Testis (tissue), 3 donors: ENCODE data around the gene PNO1. TPM values are rescaled to one million over a fixed set of nuclear protein-coding genes. Genes with fewer than 3 reads are reported as not detected.

Source experiments
- DNase-seq: peaks from one replicate; pipeline ENCODE4 v3.0.0-alpha.2; 2019
- H3K27ac ChIP-seq, 2 donors: fragments of 200-600 bp; sonication (generic); one replicate each; pipeline ENCODE4 v1.5.1; 2019
- H3K27me3 ChIP-seq: fragments of 200-600 bp; sonication (generic); one replicate; pipeline ENCODE4 v1.5.1; 2019
- H3K36me3 ChIP-seq: fragments of 200-600 bp; sonication (generic); one replicate; pipeline ENCODE4 v1.5.1; 2017; ENCODE audit warnings: low read depth; ENCODE audit errors: missing control alignments
- H3K4me1 ChIP-seq: fragments of 200-600 bp; sonication (generic); one replicate; pipeline ENCODE4 v1.5.1; 2019
- H3K4me3 ChIP-seq, 2 donors: fragments of 200-600 bp; sonication (generic); one replicate each; pipeline ENCODE4 v1.5.1; 2017 to 2019
- H3K9me3 ChIP-seq: fragments of 200-600 bp; sonication (generic); one replicate; pipeline ENCODE4 v1.5.1; 2017
- CTCF ChIP-seq, 3 experiments: fragments of 450-650 bp in 2 of 3; fragments of 200-600 bp in 1 of 3; sonication (generic) in 1 of 3; IDR thresholded peaks; one replicate each; pipeline ENCODE4 v1.5.1; 2016 to 2019; ENCODE audit warnings: antibody characterized with exemption in 3 of 3, mild to moderate bottlenecking in 2 of 3, moderate library complexity in 1 of 3
- POLR2A ChIP-seq: fragments of 450-650 bp; IDR thresholded peaks from one replicate; pipeline ENCODE4 v1.6.1; 2017; ENCODE audit warnings: antibody characterized with exemption, mild to moderate bottlenecking, moderate library complexity
- WGBS, 2 donors: methylation state at CpG; one replicate each; pipeline ENCODE4 v1.1.5; 2018; 5-methylcytosine and 5-hydroxymethylcytosine counted together
- intact Hi-C: fragments of 100-400 bp; cut with DNase I; formaldehyde crosslinking; loops from one replicate; pipeline ENCODE4 v1.15.1; 2023; ENCODE audit warnings: low total_unique reads
- polyA plus RNA-seq: library from polyadenylated mRNA; stranded (reverse); fragments of 350-450 nt; fragmentation: Illumina TruSeq; extraction: RNeasy Lipid Tissue Mini Kit (QIAGEN cat#74804); gene quantifications from one replicate; pipeline ENCODE4 v1.2.3, GENCODE V29; 2014; ENCODE audit warnings: low read depth, low replicate concordance; ENCODE audit not compliant: insufficient read depth
- total RNA-seq, 2 donors: library from RNA; depleted of rRNA; stranded (reverse); fragments of >200 nt; gene quantifications; one replicate each; pipeline ENCODE4 v1.2.3, GENCODE V29; 2016

The PNO1 gene
- total and polyA plus RNA-seq, 3 donors from 2014 or later: 13.3 to 18.4 (median 15.4) TPM

GRCh38 chr2:68178432-68178831 lies 20.7 kb downstream of the PNO1 start:
- Histone ChIP-seq H3K9me3 (no peaks in the 10 kb centered on the region), H3K36me3 (no peaks in the 10 kb centered on the region), H3K4me3 (no peak overlapping the region), H3K4me1 (no peaks in the 10 kb centered on the region), H3K27me3 (no peaks in the 10 kb centered on the region), H3K27ac (no peak overlapping the region)
- 92 to 93% methylated on average over 3 of the region's 3 CpGs for WGBS, 2 donors
- no peak for DNase-seq
- intact Hi-C loops: no loop called here
- TF ChIP-seq POLR2A (no peak), CTCF (IDR thresholded peaks at IDR 0.05) (no peak)

- Histone ChIP-seq H3K4me1 (no peaks in the 10 kb centered on the region), H3K9me3 (no peaks in the 10 kb centered on the region), H3K27me3 (no peaks in the 10 kb centered on the region), H3K27ac (no peak overlapping the region), H3K4me3 (no peak overlapping the region), H3K36me3 (no peaks in the 10 kb centered on the region)
- DNase-seq: no peak
- TF ChIP-seq CTCF (IDR thresholded peaks at IDR 0.05): no peak
- no peak for TF ChIP-seq POLR2A
- 72 to 77% methylated on average over 4 of the region's 4 CpGs for WGBS, 2 donors
- intact Hi-C loops: no loop called here
These were observed 21.4 kb downstream of the PNO1 start for GRCh38 chr2:68178954-68179627.

- Histone ChIP-seq H3K9me3 (no peaks in the 10 kb centered on the region), H3K36me3 (no peaks in the 10 kb centered on the region), H3K27ac (no peak overlapping the region), H3K4me3 (no peak overlapping the region), H3K4me1 (no peaks in the 10 kb centered on the region), H3K27me3 (no peaks in the 10 kb centered on the region)
- WGBS, 2 donors: 93 to 100% methylated on average over 1 of the region's 1 CpG
- TF ChIP-seq POLR2A: no peak
- no peak for TF ChIP-seq CTCF (IDR thresholded peaks at IDR 0.05)
- intact Hi-C loops: no loop called here
- DNase-seq: no peak
These were observed 25.2 kb downstream of the PNO1 start for GRCh38 chr2:68182902-68183301.

GRCh38 chr2:68185541-68186164 lies 28.0 kb downstream of the PNO1 start:
- peak; percentile 50 for DNase-seq
- TF ChIP-seq POLR2A: no peak
- TF ChIP-seq CTCF (IDR thresholded peaks at IDR 0.05): peak in 2 of 3 experiments; percentile 31 to 59
- Histone ChIP-seq H3K9me3 (no peaks in the 10 kb centered on the region), H3K4me3 (no peak overlapping the region), H3K36me3 (no peaks in the 10 kb centered on the region), H3K27ac (no peak overlapping the region), H3K27me3 (no peaks in the 10 kb centered on the region), H3K4me1 (no peaks in the 10 kb centered on the region)
- 40 to 55% methylated on average over 5 of the region's 5 CpGs for WGBS, 2 donors
- intact Hi-C loops: no loop called here

- intact Hi-C loops: no loop called here
- DNase-seq: no peak
- Histone ChIP-seq H3K27me3 (no peaks in the 10 kb centered on the region), H3K4me3 (no peak overlapping the region), H3K4me1 (no peaks in the 10 kb centered on the region), H3K9me3 (no peaks in the 10 kb centered on the region), H3K36me3 (no peaks in the 10 kb centered on the region), H3K27ac (no peak overlapping the region)
- 39% methylated on average over 1 of the region's 1 CpG for WGBS, 2 donors
- TF ChIP-seq CTCF (IDR thresholded peaks at IDR 0.05): no peak
- no peak for TF ChIP-seq POLR2A
These were observed 29.6 kb downstream of the PNO1 start for GRCh38 chr2:68187329-68187728.
